ENCODE data around the gene DDX5.

- TF ChIP-seq NFIC (IDR thresholded peaks at IDR 0.05; ENCODE audit: borderline replicate concordance) (no peak), CTCF (IDR thresholded peaks at IDR 0.05) (no peak), POLR2AphosphoS5 (IDR thresholded peaks at IDR 0.05; ENCODE audit: low read depth, low read length) (no peak), EP300 (IDR thresholded peaks at IDR 0.05; ENCODE audit: borderline replicate concordance in 1 of 2, low read depth in 1 of 2, low read length in 1 of 2) (no peak), GABPA (IDR thresholded peaks at IDR 0.05; ENCODE audit: low read depth) (no peak), ZBTB33 (IDR thresholded peaks at IDR 0.05; ENCODE audit: borderline replicate concordance, low read depth) (no peak), CHD2 (IDR thresholded peaks at IDR 0.05; ENCODE audit: low read length, partially characterized antibody) (no peak), GATA2 (CRISPR knock-in tag; IDR thresholded peaks at IDR 0.05) (no peak), MAX (IDR thresholded peaks at IDR 0.05; ENCODE audit: low read depth) (no peak), USF2 (IDR thresholded peaks at IDR 0.05; ENCODE audit: borderline replicate concordance, low read depth, low read length) (no peak), TAF1 (IDR thresholded peaks at IDR 0.05; ENCODE audit: borderline replicate concordance, low read depth, low read length) (no peak), FOXJ3 (CRISPR knock-in tag; IDR thresholded peaks at IDR 0.05) (no peak), USF1 (IDR thresholded peaks at IDR 0.05; ENCODE audit: borderline replicate concordance, low read depth) (no peak)
These were observed 14.3 kb upstream of the DDX5 start for GRCh38 chr17:64520359-64520758.
